HCT116 (cell line): Measurements from ENCODE around the gene SECISBP2. TPM values are rescaled to one million over a fixed set of nuclear protein-coding genes. Genes with fewer than 3 reads are reported as not detected.

Experiments used
- ATAC-seq: fragments of 200-7000 bp; cut with Tn5 transposase; 2 replicates; pipeline ENCODE4 v1.9.1; 2020; ENCODE audit warnings: mild to moderate bottlenecking, moderate library complexity
- BruUV-seq: library from RNA; stranded (reverse); fragments of 400-500 nt; replicated peaks from 2 replicates; lab custom pipeline; 2021; lab: Mats Ljungman, UMichigan
- CTCF ChIA-PET: fragments of 300-600 bp; sonication (Branson Sonifier 250); formaldehyde crosslinking; loops from one replicate; lab custom pipeline; 2021; ENCODE audit warnings: antibody characterized with exemption; lab: Charles Lee
- POLR2A ChIA-PET: fragments of 300-600, 350-600 bp; sonication (Branson Sonifier 250); formaldehyde crosslinking; loops from one replicate; lab custom pipeline; 2021; ENCODE audit warnings: antibody characterized with exemption; lab: Charles Lee
- RAD21 ChIA-PET, 2 experiments: fragments of 300-600 bp; sonication (Branson Sonifier 250); formaldehyde crosslinking; loops; one replicate each; lab custom pipeline; 2023; ENCODE audit warnings: low total read pairs in 2 of 2; ENCODE audit not compliant: uncharacterized antibody in 2 of 2, unreplicated experiment in 2 of 2, low non-redundant PET in 1 of 2; lab: Charles Lee
- DNase-seq: peaks from one replicate; pipeline ENCODE4 v3.0.0-alpha.2; 2010; ENCODE audit warnings: low read depth, low spot score
- H2AFZ ChIP-seq: fragments of 200-600 bp; shearing (Covaris generic), sonication (generic); 2 replicates; pipeline ENCODE4 v1.6.1; 2017; ENCODE audit warnings: low read depth, mixed run types, mixed read lengths, antibody characterized with exemption, low read length; ENCODE audit not compliant: poor library complexity, severe bottlenecking
- H3K27ac ChIP-seq: 2 replicates; pipeline ENCODE4 v1.5.1; 2012; ENCODE audit warnings: low read depth, low read length
- H3K27me3 ChIP-seq: fragments of 200-600 bp; sonication (generic); 2 replicates; pipeline ENCODE4 v1.6.1; 2016; ENCODE audit warnings: mixed run types, low read length, mixed read lengths; ENCODE audit not compliant: insufficient read depth
- H3K36me3 ChIP-seq, 2 experiments: fragments of 200-500 bp in 1 of 2; fragments of 200-600 bp in 1 of 2; sonication (Bioruptor generic) in 1 of 2; sonication (generic) in 1 of 2; 2 replicates each; pipeline versions ENCODE4 v1.5.1 to v1.6.1; 2014 to 2016; ENCODE audit warnings: low read length in 2 of 2, inconsistent platforms in 1 of 2, mixed read lengths in 1 of 2, mixed run types in 1 of 2; ENCODE audit not compliant: insufficient read depth in 2 of 2, control insufficient read depth in 1 of 2
- H3K4me1 ChIP-seq, 2 experiments: fragments of 200-600 bp in 1 of 2; sonication (generic) in 1 of 2; 2 replicates each; pipeline versions ENCODE4 v1.5.1 to v1.6.1; 2012 to 2017; ENCODE audit warnings: low read length in 2 of 2, inconsistent platforms in 1 of 2, mild to moderate bottlenecking in 1 of 2, mixed read lengths in 1 of 2, mixed run types in 1 of 2, moderate library complexity in 1 of 2; ENCODE audit not compliant: insufficient read depth in 2 of 2, control insufficient read depth in 1 of 2
- H3K4me2 ChIP-seq: fragments of 200-600 bp; sonication (generic); 2 replicates; pipeline ENCODE4 v1.6.1; 2017; ENCODE audit warnings: mixed run types, low read length, mixed read lengths
- H3K4me3 ChIP-seq, 2 experiments: fragments of 200-600 bp in 1 of 2; sonication (generic) in 1 of 2; replicated peaks in 1 of 2; 2 replicates each; pipeline ENCODE4 v1.5.1; 2011 to 2016; ENCODE audit warnings: low read length in 2 of 2, control low read depth in 1 of 2, low read depth in 1 of 2, mild to moderate bottlenecking in 1 of 2, mixed read lengths in 1 of 2, mixed run types in 1 of 2
- H3K79me2 ChIP-seq: fragments of 200-600 bp; sonication (generic); 2 replicates; pipeline ENCODE4 v1.6.1; 2017; ENCODE audit warnings: mild to moderate bottlenecking, mixed run types, low read length, moderate library complexity, mixed read lengths; ENCODE audit not compliant: insufficient read depth
- H3K9ac ChIP-seq: fragments of 200-600 bp; sonication (generic); 2 replicates; pipeline ENCODE4 v1.6.1; 2016; ENCODE audit warnings: low read length, mixed read lengths
- H3K9me2 ChIP-seq: fragments of 200-600 bp; sonication (generic), shearing (Covaris generic); 2 replicates; pipeline ENCODE4 v1.6.1; 2017; ENCODE audit warnings: mixed run types, mild to moderate bottlenecking, moderate library complexity; ENCODE audit not compliant: insufficient read depth
- H3K9me3 ChIP-seq, 2 experiments: fragments of 200-500 bp in 1 of 2; fragments of 200-600 bp in 1 of 2; sonication (Bioruptor generic) in 1 of 2; sonication (generic) in 1 of 2; 2 replicates each; pipeline ENCODE4 v1.6.1; 2014 to 2017; ENCODE audit warnings: low read length in 2 of 2, mixed read lengths in 2 of 2, inconsistent platforms in 1 of 2, low read depth in 1 of 2, mild to moderate bottlenecking in 1 of 2, mixed run types in 1 of 2, moderate library complexity in 1 of 2; ENCODE audit not compliant: control insufficient read depth in 1 of 2, insufficient read depth in 1 of 2
- H4K20me1 ChIP-seq: fragments of 200-600 bp; sonication (generic), shearing (Covaris generic); 2 replicates; pipeline ENCODE4 v1.6.1; 2017; ENCODE audit warnings: mixed run types, mild to moderate bottlenecking, moderate library complexity; ENCODE audit not compliant: insufficient read depth
- ATF3 ChIP-seq: IDR thresholded peaks from 2 replicates; pipeline ENCODE4 v1.6.1; 2012
- CBX3 ChIP-seq: IDR thresholded peaks from 2 replicates; pipeline ENCODE4 v1.6.1; 2012; ENCODE audit warnings: low read depth
- CEBPB ChIP-seq: IDR thresholded peaks from 2 replicates; pipeline ENCODE4 v1.6.1; 2012; ENCODE audit warnings: low read depth
- CTCF ChIP-seq, 3 experiments: fragments of 200-600 bp in 1 of 3; sonication (generic) in 1 of 3; IDR thresholded peaks in 2 of 3; conservative IDR thresholded peaks in 1 of 3; 2 replicates each; pipeline ENCODE4 v1.5.1; 2012 to 2017; ENCODE audit warnings: low read depth in 2 of 3, low read length in 2 of 3, antibody characterized with exemption in 1 of 3, borderline replicate concordance in 1 of 3, control low read depth in 1 of 3, mild to moderate bottlenecking in 1 of 3, mixed read lengths in 1 of 3, mixed run types in 1 of 3, moderate library complexity in 1 of 3; ENCODE audit not compliant: insufficient read depth in 1 of 3
- EGR1 ChIP-seq: IDR thresholded peaks from 2 replicates; pipeline ENCODE4 v1.6.1; 2012; ENCODE audit warnings: low read depth
- ELF1 ChIP-seq: IDR thresholded peaks from 2 replicates; pipeline ENCODE4 v1.6.1; 2012; ENCODE audit warnings: low read depth, borderline replicate concordance
- EZH2 ChIP-seq: fragments of 200-600 bp; sonication (generic); IDR thresholded peaks from 2 replicates; pipeline ENCODE4 v1.6.1; 2017; ENCODE audit warnings: antibody characterized with exemption, mixed run types
- JUND ChIP-seq: IDR thresholded peaks from 2 replicates; pipeline ENCODE4 v1.6.1; 2012
- MAX ChIP-seq: IDR thresholded peaks from 2 replicates; pipeline ENCODE4 v1.6.1; 2012
- POLR2A ChIP-seq: IDR thresholded peaks from 2 replicates; pipeline ENCODE4 v1.7.0; 2011; ENCODE audit warnings: borderline replicate concordance; ENCODE audit not compliant: insufficient read depth, insufficient read length; ENCODE audit errors: extremely low read depth
- RAD21 ChIP-seq: IDR thresholded peaks from 2 replicates; pipeline ENCODE4 v1.6.1; 2012; ENCODE audit warnings: low read depth, mild to moderate bottlenecking
- SP1 ChIP-seq: IDR thresholded peaks from 2 replicates; pipeline ENCODE4 v1.6.1; 2012; ENCODE audit warnings: low read depth
- SRF ChIP-seq: IDR thresholded peaks from 2 replicates; pipeline ENCODE4 v1.6.1; 2012; ENCODE audit warnings: low read depth
- TCF7L2 ChIP-seq: IDR thresholded peaks from 2 replicates; pipeline ENCODE4 v1.7.0; 2011; ENCODE audit warnings: borderline replicate concordance, inconsistent platforms; ENCODE audit not compliant: insufficient read depth, insufficient read length; ENCODE audit errors: extremely low read depth
- YY1 ChIP-seq: IDR thresholded peaks from 2 replicates; pipeline ENCODE4 v1.6.1; 2011; ENCODE audit warnings: low read length, low read depth, moderate library complexity, mild to moderate bottlenecking; ENCODE audit not compliant: insufficient replicate concordance; ENCODE audit errors: extremely low read depth
- ZFX ChIP-seq: fragments of 450-650 bp; IDR thresholded peaks from 2 replicates; pipeline ENCODE4 v1.6.1; 2017
- ZNF274 ChIP-seq: fragments of 200-500 bp; sonication (Bioruptor generic); IDR thresholded peaks from 2 replicates; pipeline ENCODE4 v1.6.1; 2014; ENCODE audit warnings: mild to moderate bottlenecking, low read depth, low read length, inconsistent platforms
- intact Hi-C: fragments of 100-400 bp; cut with micrococcal nuclease; formaldehyde crosslinking; loops from 2 replicates; pipeline ENCODE4 v1.10.0; 2022
- total RNA-seq: library from RNA; stranded (reverse); gene quantifications from one replicate; pipeline ENCODE4 v1.2.1, GENCODE V29; 2021; ENCODE audit not compliant: unreplicated experiment
- TF ChIP-seq, protein P1 (sequence below): IDR thresholded peaks from 2 replicates; pipeline ENCODE4 v1.6.1; 2011; ENCODE audit warnings: mild to moderate bottlenecking, low read length, moderate library complexity; ENCODE audit not compliant: insufficient replicate concordance; ENCODE audit errors: extremely low read depth
- TF ChIP-seq, protein P2 (sequence below): IDR thresholded peaks from 2 replicates; pipeline ENCODE4 v1.6.1; 2012; ENCODE audit warnings: low read depth

The SECISBP2 gene
- total RNA-seq, 1 experiment from 2014 or later = 41.6 TPM

DNA sequence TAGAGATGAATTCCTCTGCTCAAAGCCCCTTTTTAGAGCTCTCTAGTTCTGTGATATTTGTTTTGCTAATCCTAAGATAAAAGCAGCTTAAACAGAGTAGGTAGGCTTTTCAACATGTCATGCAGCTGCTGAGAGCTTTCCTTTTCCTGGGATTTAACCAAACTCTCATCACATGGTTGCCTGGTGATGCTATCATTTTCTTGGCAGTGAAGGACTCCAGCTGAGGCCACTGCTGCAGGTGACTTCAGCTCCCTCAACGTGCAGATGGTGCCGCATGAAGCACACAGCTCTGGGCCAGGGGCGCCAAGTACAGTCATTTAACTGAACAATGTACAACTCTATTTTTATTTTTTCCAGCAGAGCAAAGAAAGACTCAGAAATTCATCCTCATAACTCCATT is 42.2 kb downstream of the SECISBP2 start:
- H3K27ac ChIP-seq = no peak overlapping the region
- BruUV-seq = no TSS peak
- no peak for DNase-seq
- H3K4me3 ChIP-seq = no peak overlapping the region
- H3K9me3 ChIP-seq = no peaks in the 10 kb centered on the region
- TF ChIP-seq EGR1 (no peak), EZH2 (no peak), TCF7L2 (no peak), CEBPB (no peak), YY1 (no peak), SRF (no peak), MAX (no peak), POLR2A (no peak), ATF3 (no peak), JUND (no peak), CTCF (IDR thresholded peaks at IDR 0.05 in 2 of 3, conservative IDR thresholded peaks at IDR 0.05 in 1 of 3; ENCODE audit: borderline replicate concordance in 1 of 3, insufficient read depth in 1 of 3, low read depth in 2 of 3, low read length in 2 of 3) (no peak), SP1 (no peak), CBX3 (no peak), ZFX (no peak), RAD21 (no peak), ZNF274 (no peak), ELF1 (no peak)
- TF ChIP-seq, protein P1, sequence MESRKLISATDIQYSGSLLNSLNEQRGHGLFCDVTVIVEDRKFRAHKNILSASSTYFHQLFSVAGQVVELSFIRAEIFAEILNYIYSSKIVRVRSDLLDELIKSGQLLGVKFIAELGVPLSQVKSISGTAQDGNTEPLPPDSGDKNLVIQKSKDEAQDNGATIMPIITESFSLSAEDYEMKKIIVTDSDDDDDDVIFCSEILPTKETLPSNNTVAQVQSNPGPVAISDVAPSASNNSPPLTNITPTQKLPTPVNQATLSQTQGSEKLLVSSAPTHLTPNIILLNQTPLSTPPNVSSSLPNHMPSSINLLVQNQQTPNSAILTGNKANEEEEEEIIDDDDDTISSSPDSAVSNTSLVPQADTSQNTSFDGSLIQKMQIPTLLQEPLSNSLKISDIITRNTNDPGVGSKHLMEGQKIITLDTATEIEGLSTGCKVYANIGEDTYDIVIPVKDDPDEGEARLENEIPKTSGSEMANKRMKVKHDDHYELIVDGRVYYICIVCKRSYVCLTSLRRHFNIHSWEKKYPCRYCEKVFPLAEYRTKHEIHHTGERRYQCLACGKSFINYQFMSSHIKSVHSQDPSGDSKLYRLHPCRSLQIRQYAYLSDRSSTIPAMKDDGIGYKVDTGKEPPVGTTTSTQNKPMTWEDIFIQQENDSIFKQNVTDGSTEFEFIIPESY = no peak
- TF ChIP-seq, protein P2, sequence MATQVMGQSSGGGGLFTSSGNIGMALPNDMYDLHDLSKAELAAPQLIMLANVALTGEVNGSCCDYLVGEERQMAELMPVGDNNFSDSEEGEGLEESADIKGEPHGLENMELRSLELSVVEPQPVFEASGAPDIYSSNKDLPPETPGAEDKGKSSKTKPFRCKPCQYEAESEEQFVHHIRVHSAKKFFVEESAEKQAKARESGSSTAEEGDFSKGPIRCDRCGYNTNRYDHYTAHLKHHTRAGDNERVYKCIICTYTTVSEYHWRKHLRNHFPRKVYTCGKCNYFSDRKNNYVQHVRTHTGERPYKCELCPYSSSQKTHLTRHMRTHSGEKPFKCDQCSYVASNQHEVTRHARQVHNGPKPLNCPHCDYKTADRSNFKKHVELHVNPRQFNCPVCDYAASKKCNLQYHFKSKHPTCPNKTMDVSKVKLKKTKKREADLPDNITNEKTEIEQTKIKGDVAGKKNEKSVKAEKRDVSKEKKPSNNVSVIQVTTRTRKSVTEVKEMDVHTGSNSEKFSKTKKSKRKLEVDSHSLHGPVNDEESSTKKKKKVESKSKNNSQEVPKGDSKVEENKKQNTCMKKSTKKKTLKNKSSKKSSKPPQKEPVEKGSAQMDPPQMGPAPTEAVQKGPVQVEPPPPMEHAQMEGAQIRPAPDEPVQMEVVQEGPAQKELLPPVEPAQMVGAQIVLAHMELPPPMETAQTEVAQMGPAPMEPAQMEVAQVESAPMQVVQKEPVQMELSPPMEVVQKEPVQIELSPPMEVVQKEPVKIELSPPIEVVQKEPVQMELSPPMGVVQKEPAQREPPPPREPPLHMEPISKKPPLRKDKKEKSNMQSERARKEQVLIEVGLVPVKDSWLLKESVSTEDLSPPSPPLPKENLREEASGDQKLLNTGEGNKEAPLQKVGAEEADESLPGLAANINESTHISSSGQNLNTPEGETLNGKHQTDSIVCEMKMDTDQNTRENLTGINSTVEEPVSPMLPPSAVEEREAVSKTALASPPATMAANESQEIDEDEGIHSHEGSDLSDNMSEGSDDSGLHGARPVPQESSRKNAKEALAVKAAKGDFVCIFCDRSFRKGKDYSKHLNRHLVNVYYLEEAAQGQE = no peak
- H3K4me1 ChIP-seq = no peaks in the 10 kb centered on the region
- intact Hi-C loops = no loop called here
- no peaks in the 10 kb centered on the region for H3K79me2 ChIP-seq
- no peak for ATAC-seq
- H3K9ac ChIP-seq = no peak overlapping the region
- no peaks in the 10 kb centered on the region for H4K20me1 ChIP-seq
- no peak overlapping the region for H2AFZ ChIP-seq
- H3K9me2 ChIP-seq = no peaks in the 10 kb centered on the region
- ChIA-PET CTCF (no interaction called here), POLR2A (no interaction called here), RAD21 (no interaction called here)
- no peaks in the 10 kb centered on the region for H3K27me3 ChIP-seq
- H3K36me3 ChIP-seq = peaks cover 17 to 25% of the 10 kb centered on the region in 2 experiments; a peak in 3 of 4 replicates
- no peak overlapping the region for H3K4me2 ChIP-seq
